Fibroblast of mammary gland (primary cell): ENCODE results near the gene GNG12.

ENCODE experiments used
- DNase-seq: peaks from one replicate; pipeline ENCODE4 v3.0.0-alpha.2; 2010; ENCODE audit warnings: low read depth
- H3K4me3 ChIP-seq: 2 replicates; pipeline ENCODE4 v1.5.1; 2011; ENCODE audit warnings: low read depth, mild to moderate bottlenecking, low read length, moderate library complexity; ENCODE audit not compliant: control insufficient read depth
- TF ChIP-seq, protein P1 (sequence below): conservative IDR thresholded peaks from 2 replicates; pipeline ENCODE4 v1.5.1; 2011; ENCODE audit warnings: low read depth, low read length, inconsistent platforms; ENCODE audit not compliant: control insufficient read depth, insufficient read depth

Gene GNG12

DNA sequence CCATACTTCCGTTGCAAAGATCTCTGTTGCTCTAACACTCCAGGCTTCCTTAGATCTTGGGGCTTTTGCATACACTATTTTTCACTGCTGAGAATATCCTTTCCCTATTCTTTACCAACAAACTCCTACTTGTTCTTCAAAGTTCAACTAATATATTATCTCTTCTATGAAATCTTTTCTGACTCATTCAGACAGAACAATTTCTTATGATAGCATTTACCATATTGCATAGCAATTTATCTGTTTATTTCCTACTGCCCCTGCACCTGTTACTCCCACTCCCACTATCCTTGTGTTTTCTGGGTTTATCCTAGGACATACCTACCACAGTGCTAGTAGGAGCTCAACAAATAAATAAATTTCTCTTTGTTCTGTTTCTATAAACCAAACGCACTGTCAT, 137.3 kb downstream of the GNG12 start:
- H3K4me3 ChIP-seq = no peak overlapping the region
- TF ChIP-seq, protein P1, sequence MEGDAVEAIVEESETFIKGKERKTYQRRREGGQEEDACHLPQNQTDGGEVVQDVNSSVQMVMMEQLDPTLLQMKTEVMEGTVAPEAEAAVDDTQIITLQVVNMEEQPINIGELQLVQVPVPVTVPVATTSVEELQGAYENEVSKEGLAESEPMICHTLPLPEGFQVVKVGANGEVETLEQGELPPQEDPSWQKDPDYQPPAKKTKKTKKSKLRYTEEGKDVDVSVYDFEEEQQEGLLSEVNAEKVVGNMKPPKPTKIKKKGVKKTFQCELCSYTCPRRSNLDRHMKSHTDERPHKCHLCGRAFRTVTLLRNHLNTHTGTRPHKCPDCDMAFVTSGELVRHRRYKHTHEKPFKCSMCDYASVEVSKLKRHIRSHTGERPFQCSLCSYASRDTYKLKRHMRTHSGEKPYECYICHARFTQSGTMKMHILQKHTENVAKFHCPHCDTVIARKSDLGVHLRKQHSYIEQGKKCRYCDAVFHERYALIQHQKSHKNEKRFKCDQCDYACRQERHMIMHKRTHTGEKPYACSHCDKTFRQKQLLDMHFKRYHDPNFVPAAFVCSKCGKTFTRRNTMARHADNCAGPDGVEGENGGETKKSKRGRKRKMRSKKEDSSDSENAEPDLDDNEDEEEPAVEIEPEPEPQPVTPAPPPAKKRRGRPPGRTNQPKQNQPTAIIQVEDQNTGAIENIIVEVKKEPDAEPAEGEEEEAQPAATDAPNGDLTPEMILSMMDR = no peak
- DNase-seq = no peak

DNA sequence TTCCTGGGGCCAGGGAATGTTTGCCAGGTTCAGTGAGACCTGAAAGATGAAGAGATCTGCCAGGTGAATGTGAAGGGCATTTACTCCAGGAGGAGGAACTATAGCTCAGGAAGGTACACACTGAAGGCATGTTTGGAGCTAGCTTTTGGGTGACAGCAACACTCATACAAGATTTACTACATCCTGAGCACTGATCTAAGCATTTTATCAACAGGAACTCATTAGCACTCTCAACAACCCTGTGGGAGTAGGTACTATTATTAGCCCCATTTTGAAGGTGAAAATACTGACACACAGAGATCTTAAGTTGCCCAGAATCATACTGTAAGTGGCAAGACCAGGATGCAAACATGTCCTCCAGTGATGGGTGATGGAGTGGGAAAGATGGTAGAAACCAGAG, 141.6 kb downstream of the GNG12 start:
- no peak overlapping the region for H3K4me3 ChIP-seq
- TF ChIP-seq, protein P1 = no peak
- DNase-seq = no peak

DNA sequence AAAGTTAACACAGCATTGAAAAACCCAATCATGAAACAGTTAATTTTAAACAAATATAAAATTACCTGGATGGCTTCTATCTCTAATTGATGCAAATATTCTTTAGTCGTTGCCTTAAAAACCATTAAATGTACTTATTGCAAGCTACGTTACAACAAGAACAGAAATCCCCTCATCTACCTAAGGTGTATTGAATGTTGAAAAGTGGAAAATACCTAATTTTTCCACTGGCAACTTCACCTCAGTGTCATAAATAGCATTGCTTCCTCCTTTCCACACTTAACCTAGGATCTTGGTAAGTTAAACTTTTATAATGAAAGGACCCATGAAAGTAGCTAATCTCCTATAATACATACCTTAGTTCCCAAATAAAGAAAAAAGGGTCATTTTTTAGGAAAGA, 142.9 kb downstream of the GNG12 start:
- H3K4me3 ChIP-seq = no peak overlapping the region
- TF ChIP-seq, protein P1 = no peak
- DNase-seq = no peak

DNA sequence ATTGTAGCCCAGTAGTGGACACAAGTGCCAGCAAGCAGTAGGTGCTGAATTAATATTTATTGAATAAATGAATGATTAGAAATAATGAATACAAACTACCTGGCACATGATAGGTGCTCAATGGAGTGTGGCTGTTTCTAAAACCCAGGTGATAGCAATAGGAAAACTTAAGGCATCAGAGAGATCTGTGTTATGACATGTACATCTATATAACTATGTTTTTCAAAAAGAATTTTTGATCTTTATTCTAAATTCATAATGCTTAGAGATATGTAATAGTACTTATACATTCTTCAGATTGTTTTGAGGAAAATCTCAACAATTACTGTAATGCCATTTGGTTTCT, 143.3 kb downstream of the GNG12 start:
- no peak for DNase-seq
- TF ChIP-seq, protein P1 = no peak
- no peak overlapping the region for H3K4me3 ChIP-seq

DNA sequence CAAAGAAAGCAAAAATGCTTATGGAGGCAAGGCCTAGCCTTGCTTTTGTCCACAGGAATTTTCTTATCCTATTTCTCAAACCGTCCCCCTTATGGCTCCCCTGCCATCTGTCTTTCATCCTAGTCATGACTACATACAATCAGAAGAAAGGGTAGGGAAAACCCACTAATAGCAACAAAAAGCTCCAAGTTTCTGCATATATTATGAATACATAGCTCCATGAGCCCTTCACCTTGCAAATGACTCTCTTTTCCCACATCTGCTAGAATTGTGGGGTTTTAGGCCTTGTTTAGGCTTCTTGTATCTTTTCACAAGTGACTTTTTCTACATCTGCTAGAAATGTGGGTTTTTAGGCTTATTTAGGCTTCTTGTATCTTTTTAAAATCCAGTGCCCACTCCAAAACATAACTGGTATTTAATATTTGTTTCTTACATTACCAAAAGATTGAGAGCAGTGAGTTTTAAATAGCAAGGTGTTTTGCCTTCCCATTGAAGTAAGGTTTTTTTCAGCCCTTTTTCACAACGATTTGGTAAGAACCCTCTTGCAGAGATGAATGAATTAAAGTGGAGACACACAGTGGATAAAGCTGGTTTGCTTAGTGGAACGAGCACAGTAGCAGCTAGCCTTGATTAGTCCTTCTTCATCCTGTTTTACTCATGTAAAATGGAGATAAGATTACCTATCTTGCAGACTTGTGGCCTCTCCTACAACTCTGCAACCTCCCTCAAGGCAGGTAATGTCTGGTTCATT, 143.8 kb downstream of the GNG12 start:
- TF ChIP-seq, protein P1 = no peak
- no peak overlapping the region for H3K4me3 ChIP-seq
- DNase-seq = no peak

DNA sequence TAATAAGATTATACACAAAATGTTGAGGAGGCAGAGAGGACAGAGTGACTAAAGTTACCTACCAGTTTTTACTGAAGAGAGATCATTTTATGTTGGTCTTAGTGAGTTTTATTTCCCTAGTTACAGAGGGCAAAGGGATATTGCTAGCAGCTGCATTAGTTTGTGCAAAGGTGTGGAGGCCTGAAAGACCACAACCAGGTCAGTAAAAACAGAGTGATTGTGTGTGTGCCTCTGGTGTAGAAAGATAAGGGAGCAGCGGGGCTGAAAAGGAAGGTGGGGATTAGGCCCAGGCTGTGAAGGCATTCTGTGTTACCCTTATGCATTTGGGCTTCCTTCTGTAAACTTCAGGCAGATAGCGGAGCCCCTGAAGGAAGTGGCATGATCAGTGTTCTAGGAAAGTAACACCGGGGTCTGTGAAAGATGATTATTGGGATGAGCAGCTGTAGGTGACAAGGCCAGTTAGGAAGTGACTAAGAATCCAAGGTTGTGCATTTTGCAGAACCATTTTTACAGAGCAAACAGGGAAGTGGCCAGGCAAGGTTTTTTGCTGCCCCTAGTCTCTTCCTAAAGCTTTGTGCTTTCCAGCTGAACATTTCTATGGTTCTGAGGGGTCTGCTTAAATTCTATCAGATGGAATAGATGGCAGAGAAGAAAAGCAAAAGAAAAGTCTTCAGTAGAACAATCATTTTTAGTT, 144.6 kb downstream of the GNG12 start:
- no peak overlapping the region for H3K4me3 ChIP-seq
- no peak for DNase-seq

More for the DNA sequence above, 144.6 kb downstream of the GNG12 start:
- TF ChIP-seq, protein P1 = no peak
